Activated naive CD4-positive, alpha-beta T cell treated with anti-CD3 and anti-CD28 coated beads for 36 hours (primary cell): ENCODE measurements around the gene DCHS2. TPM values are rescaled to one million over a fixed set of nuclear protein-coding genes. Genes with fewer than 3 reads are reported as not detected.

Experiments
- CTCF ChIA-PET: fragments of 350-600 bp; sonication (Branson Sonifier 250); formaldehyde crosslinking; loops from one replicate; lab custom pipeline; 2021; ENCODE audit warnings: antibody characterized with exemption; lab: Charles Lee
- DNase-seq: peaks from one replicate; pipeline ENCODE4 v3.0.0-alpha.2; 2020
- H3K27ac Mint-ChIP-seq: one replicate; pipeline ENCODE4 v1.8.0; 2021; ENCODE audit warnings: mild to moderate bottlenecking, mixed read lengths
- H3K27me3 Mint-ChIP-seq: one replicate; pipeline ENCODE4 v1.8.0; 2021; ENCODE audit warnings: low read depth, mixed read lengths
- H3K36me3 Mint-ChIP-seq: one replicate; pipeline ENCODE4 v1.8.0; 2021; ENCODE audit warnings: low read depth, mixed read lengths
- H3K4me1 Mint-ChIP-seq: one replicate; pipeline ENCODE4 v1.8.0; 2021; ENCODE audit warnings: low read depth, mixed read lengths
- H3K4me3 Mint-ChIP-seq: one replicate; pipeline ENCODE4 v1.8.0; 2021; ENCODE audit warnings: mild to moderate bottlenecking, moderate library complexity, mixed read lengths
- H3K9me3 Mint-ChIP-seq: one replicate; pipeline ENCODE4 v1.8.0; 2021; ENCODE audit warnings: mixed read lengths
- intact Hi-C: fragments of 100-400 bp; cut with micrococcal nuclease; formaldehyde crosslinking; loops from one replicate; pipeline ENCODE4 v1.15.1; 2023
- total RNA-seq, 2 experiments: library from RNA; stranded (reverse); gene quantifications; one replicate each; pipeline ENCODE4 v1.2.3, GENCODE V29; 2021

Gene DCHS2
- total RNA-seq, 2 experiments from 2014 or later: not detected

DNA sequence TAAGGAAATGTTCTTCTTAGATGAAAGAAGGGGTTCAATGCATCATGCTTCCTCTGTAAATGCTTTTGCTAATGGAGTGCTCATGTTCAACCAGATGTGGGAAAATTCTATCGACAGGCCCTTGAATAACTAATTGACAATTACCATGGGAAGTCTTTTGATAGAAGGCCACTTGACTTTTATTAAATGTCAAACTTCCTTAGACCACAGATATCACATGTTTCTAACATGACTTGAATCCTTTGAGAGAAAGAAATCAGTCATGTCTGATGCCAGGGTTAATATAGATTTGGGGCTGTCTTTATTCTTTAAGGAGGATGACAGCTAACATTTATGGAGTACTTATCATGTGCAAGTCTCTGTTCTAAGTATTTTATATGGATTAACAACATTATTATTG lies 280.1 kb downstream of the DCHS2 start:
- intact Hi-C loops: no loop called here
- Mint-ChIP-seq H3K4me3 (no peak overlapping the region), H3K9me3 (no peaks in the 10 kb centered on the region), H3K36me3 (no peaks in the 10 kb centered on the region), H3K4me1 (no peaks in the 10 kb centered on the region), H3K27me3 (peaks cover 15% of the 10 kb centered on the region), H3K27ac (no peak overlapping the region)
- CTCF ChIA-PET: interaction anchor here (1.0 kb wide), 1 partner anchor 117 kb away, joined by 4 read pairs; no protein-coding TSS in a partner anchor
- DNase-seq: no peak

DNA sequence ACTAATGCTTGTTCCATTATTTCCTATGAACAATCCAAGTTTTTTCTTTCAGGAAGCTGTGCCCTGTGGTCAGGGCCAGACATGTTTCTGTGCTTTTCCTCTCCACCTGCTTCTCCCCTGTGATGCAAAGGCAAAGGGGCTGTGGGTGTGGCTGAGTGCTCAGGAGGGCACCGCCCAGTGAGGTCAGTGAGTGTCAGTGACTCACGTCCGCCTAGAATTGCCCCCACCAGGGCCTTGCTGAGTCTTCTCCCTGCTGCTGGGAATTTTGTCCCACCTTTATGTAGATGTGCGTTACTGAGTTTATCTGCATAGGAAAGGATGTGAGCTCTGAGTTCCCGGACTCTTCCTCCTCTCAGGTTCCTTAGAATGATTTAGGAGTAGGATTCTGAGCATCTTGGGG lies 283.2 kb downstream of the DCHS2 start:
- CTCF ChIA-PET: no interaction called here
- no peak overlapping the region for H3K27ac Mint-ChIP-seq
- no peaks in the 10 kb centered on the region for H3K9me3 Mint-ChIP-seq
- peaks cover 17% of the 10 kb centered on the region for H3K27me3 Mint-ChIP-seq
- H3K4me3 Mint-ChIP-seq: no peak overlapping the region
- DNase-seq: no peak
- no peaks in the 10 kb centered on the region for H3K36me3 Mint-ChIP-seq
- intact Hi-C loops: no loop called here
- no peaks in the 10 kb centered on the region for H3K4me1 Mint-ChIP-seq

DNA sequence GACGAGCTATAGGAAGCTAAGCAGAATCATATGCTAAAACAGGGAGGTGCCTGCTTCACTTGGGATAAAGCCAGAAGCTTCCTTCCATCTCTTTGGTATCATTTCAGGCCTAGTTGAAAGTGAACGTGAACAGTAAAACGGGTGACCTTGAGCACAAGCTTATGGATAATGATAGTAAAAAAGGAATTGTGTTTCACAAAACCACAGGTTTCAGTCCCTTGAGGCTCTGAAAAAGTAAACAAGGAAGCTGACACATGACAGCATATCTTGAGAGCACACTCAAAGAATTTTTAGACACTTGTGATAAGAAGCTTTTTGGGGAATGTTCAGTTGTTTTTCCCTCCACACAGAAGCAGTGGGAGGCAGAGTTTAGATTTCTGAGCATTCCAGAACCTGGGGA lies 286.1 kb downstream of the DCHS2 start:
- H3K9me3 Mint-ChIP-seq: no peaks in the 10 kb centered on the region
- no peak for DNase-seq
- no peak overlapping the region for H3K27ac Mint-ChIP-seq
- H3K4me1 Mint-ChIP-seq: no peaks in the 10 kb centered on the region
- intact Hi-C loops: no loop called here
- peaks cover 24% of the 10 kb centered on the region for H3K27me3 Mint-ChIP-seq
- CTCF ChIA-PET: no interaction called here
- no peaks in the 10 kb centered on the region for H3K36me3 Mint-ChIP-seq
- H3K4me3 Mint-ChIP-seq: no peak overlapping the region

DNA sequence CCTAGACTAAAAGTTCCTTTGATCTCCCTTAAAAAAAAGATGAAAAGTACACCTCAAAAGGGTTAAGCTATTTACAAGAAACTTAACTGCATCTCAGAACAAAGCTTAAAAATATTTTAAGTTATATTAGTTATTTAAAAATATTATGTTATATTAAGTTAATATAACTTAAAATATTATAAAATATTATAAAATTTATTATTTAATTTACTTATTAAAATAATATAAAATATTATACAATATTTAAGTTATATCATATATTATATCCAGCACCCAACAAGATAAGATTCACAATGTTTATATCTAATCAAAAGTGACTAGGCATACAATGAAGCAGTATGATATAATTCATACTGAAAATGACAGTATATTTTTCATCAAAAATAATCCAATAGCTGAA lies 296.9 kb downstream of the DCHS2 start:
- H3K27me3 Mint-ChIP-seq: peaks cover 20% of the 10 kb centered on the region
- intact Hi-C loops: no loop called here
- H3K4me3 Mint-ChIP-seq: no peak overlapping the region
- no peak overlapping the region for H3K27ac Mint-ChIP-seq
- no peaks in the 10 kb centered on the region for H3K36me3 Mint-ChIP-seq
- no peak for DNase-seq
- H3K4me1 Mint-ChIP-seq: no peaks in the 10 kb centered on the region
- peaks cover 2% of the 10 kb centered on the region for H3K9me3 Mint-ChIP-seq
- CTCF ChIA-PET: no interaction called here

DNA sequence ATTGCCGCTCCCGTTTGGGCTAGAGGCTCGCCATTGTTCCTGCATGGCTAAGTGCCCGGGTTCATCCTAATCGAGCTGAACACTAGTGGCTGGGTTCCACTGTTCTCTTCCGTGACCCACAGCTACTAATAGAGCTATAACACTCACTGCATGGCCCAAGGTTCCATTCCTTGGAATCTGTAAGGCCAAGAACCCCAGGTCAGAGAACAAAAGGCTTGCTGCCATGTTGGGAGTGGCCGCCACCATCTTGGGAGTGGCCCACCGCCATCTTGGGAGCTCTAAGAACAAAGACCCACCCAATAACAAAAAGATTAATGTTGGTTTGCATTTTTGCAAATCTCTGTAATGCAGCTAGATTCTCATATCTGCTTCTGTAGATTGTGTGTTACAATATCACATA lies 299.0 kb downstream of the DCHS2 start:
- Mint-ChIP-seq H3K27me3 (peaks cover 21% of the 10 kb centered on the region), H3K4me3 (no peak overlapping the region), H3K36me3 (no peaks in the 10 kb centered on the region), H3K4me1 (no peaks in the 10 kb centered on the region), H3K27ac (no peak overlapping the region), H3K9me3 (peaks cover 2% of the 10 kb centered on the region)
- intact Hi-C loops: no loop called here
- CTCF ChIA-PET: no interaction called here
- no peak for DNase-seq

DNA sequence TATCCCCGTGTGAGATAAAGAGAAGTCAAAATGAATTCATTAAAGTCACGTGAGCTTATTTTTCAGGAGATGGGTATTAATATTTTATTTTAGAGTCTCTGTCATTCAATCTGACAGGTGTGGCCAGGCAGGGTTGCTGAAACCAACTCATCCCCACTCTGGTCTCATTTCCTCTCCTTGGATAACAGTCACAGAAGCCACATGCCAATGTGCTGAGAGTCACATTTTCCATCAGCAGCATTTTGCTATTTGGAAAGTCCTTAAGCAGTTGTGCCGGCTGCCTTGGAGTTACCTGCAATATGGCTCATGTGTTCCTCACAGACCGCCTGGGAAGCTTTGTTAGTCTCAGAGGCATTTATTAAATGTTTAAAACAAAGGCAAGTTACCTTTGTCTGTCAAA lies 302.3 kb downstream of the DCHS2 start:
- Mint-ChIP-seq H3K4me1 (no peaks in the 10 kb centered on the region), H3K27me3 (peaks cover 17% of the 10 kb centered on the region), H3K36me3 (no peaks in the 10 kb centered on the region), H3K9me3 (no peaks in the 10 kb centered on the region), H3K27ac (no peak overlapping the region), H3K4me3 (no peak overlapping the region)
- CTCF ChIA-PET: no interaction called here
- intact Hi-C loops: no loop called here
- DNase-seq: no peak

DNA sequence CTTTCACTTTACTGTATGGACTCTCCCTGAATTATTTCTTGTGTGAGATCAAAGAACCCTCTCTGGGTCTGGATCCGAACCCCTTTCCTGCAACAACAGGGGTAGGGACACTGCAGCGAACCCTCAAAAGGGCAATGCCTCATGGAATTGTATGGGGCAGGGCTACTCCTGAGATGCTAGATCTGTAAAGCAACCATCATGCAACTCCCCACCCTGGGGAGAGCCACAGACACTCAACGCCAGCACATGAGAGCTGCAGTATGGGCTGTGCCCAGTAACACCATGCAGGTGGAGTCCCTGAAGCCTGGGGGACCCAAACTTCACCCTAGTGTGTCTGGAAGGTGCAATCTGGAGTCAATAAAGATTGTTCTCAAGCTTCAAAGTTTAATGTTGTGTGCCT lies 304.7 kb downstream of the DCHS2 start:
- peaks cover 16% of the 10 kb centered on the region for H3K27me3 Mint-ChIP-seq
- intact Hi-C loops: no loop called here
- CTCF ChIA-PET: no interaction called here
- H3K36me3 Mint-ChIP-seq: no peaks in the 10 kb centered on the region
- H3K27ac Mint-ChIP-seq: no peak overlapping the region
- H3K4me3 Mint-ChIP-seq: no peak overlapping the region
- H3K4me1 Mint-ChIP-seq: no peaks in the 10 kb centered on the region
- DNase-seq: no peak
- no peaks in the 10 kb centered on the region for H3K9me3 Mint-ChIP-seq

DNA sequence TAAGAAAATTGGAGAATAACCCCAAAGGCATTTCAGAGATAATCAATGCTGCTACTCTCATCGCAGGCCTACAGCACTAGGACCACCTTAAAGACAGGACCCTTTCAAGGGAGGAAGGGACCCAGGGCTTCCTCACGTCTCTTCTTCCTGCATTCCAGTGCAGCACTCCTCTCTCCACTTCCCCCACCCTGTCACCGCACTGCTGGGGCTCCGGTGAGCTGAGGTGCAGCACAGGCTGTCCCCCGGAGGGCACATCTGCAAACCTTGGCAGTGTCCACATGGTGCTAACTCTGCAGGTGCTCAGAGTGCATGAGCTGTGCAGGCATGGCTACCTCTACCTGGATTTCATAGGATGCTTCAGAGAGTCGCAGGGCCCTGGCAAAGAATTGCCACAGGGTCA lies 305.6 kb downstream of the DCHS2 start:
- CTCF ChIA-PET: no interaction called here
- no peaks in the 10 kb centered on the region for H3K9me3 Mint-ChIP-seq
- intact Hi-C loops: no loop called here
- H3K36me3 Mint-ChIP-seq: no peaks in the 10 kb centered on the region
- H3K4me3 Mint-ChIP-seq: no peak overlapping the region
- H3K4me1 Mint-ChIP-seq: no peaks in the 10 kb centered on the region
- H3K27me3 Mint-ChIP-seq: peaks cover 12% of the 10 kb centered on the region
- DNase-seq: no peak
- no peak overlapping the region for H3K27ac Mint-ChIP-seq

DNA sequence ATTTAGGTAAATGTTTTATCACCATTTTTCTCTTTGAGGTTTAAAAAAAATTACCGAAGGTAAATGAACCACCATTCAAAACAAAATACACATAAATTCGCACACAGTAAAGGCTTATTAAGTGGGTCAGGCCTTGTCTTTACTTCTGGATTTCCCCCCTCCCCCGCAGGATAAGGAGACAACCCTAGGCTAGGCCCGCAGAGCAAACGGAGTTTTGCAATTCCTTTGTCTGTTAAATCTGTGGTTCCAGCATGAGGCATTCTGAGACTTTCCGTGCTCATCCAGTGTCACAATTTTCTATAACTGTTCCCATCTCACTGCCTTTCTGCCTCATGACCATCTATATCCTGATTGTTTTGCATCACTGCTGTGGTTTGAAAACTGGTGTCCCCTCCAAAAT lies 307.4 kb downstream of the DCHS2 start:
- CTCF ChIA-PET: no interaction called here
- no peak overlapping the region for H3K27ac Mint-ChIP-seq
- no peaks in the 10 kb centered on the region for H3K36me3 Mint-ChIP-seq
- no peaks in the 10 kb centered on the region for H3K4me1 Mint-ChIP-seq
- peaks cover 11% of the 10 kb centered on the region for H3K27me3 Mint-ChIP-seq
- no peak overlapping the region for H3K4me3 Mint-ChIP-seq
- H3K9me3 Mint-ChIP-seq: no peaks in the 10 kb centered on the region
- intact Hi-C loops: no loop called here
- DNase-seq: no peak

DNA sequence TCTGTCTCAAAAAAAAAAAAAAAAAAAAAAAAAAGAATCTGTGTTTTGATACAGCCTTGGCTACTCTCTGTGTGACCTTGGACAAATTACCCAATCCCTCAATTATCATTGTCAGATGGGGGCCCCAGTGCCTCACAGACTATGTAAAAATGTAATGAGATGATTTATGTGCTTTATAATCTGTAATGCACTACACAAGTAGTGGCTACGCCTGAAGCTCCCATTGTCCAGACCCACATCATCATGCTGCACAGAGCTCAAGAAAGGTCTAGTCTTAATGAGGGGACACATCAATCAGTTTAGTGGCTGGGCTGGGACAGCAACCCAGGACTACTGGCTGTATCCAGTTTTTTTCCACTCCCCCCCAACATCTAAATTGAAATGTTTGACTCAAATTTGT lies 308.3 kb downstream of the DCHS2 start:
- Mint-ChIP-seq H3K4me1 (no peaks in the 10 kb centered on the region), H3K4me3 (no peak overlapping the region), H3K36me3 (no peaks in the 10 kb centered on the region), H3K27ac (no peak overlapping the region), H3K27me3 (peaks cover 13% of the 10 kb centered on the region), H3K9me3 (no peaks in the 10 kb centered on the region)
- intact Hi-C loops: no loop called here
- CTCF ChIA-PET: no interaction called here
- no peak for DNase-seq

Other genes starting within 250 kb of the DCHS2 start
- 100 to 1,000 TPM; 113 to 116 TPM for gene PLRG1, start 58.6 kb upstream of the DCHS2 start, total RNA-seq
- not detected for gene FGB, start 71.2 kb upstream of the DCHS2 start, total RNA-seq
- not detected for gene FGA, start 98.9 kb upstream of the DCHS2 start, total RNA-seq
- not detected for gene FGG, start 120.9 kb upstream of the DCHS2 start, total RNA-seq